H1 (cell line): ENCODE results near the gene THOC6. TPM values are rescaled to one million over a fixed set of nuclear protein-coding genes. Genes with fewer than 3 reads are reported as not detected.
A peak's percentile ranks its signal among the peaks of the same experiment; 100 is the strongest.

Experiments
- CTCF ChIA-PET: fragments of 300-600 bp; sonication (Branson Sonifier 250); formaldehyde crosslinking; loops from one replicate; lab custom pipeline; 2021; ENCODE audit not compliant: partially characterized antibody; lab: Charles Lee
- POLR2A ChIA-PET: fragments of 300-600 bp; sonication (Branson Sonifier 250); formaldehyde crosslinking; loops from one replicate; lab custom pipeline; 2021; ENCODE audit warnings: inconsistent platforms; ENCODE audit not compliant: partially characterized antibody; lab: Charles Lee
- DNase-seq, 2 experiments: peaks; one replicate each; pipeline versions ENCODE4 v3.0.0 to v3.0.0-alpha.2; 2010 to 2022; ENCODE audit warnings: low spot score in 2 of 2, low read depth in 1 of 2, mixed read lengths in 1 of 2
- FAIRE-seq: peaks from 2 replicates; lab custom pipeline; 2011; peaks lifted over from hg19 to GRCh38; lab: Jason Lieb, UNC
- H2AFZ ChIP-seq: 2 replicates; pipeline ENCODE4 v1.8.1; 2012; ENCODE audit warnings: low read length, inconsistent platforms
- H2AK5ac ChIP-seq: 2 replicates; pipeline ENCODE4 v1.6.1; 2013; ENCODE audit warnings: low read depth, low read length
- H2BK120ac ChIP-seq: replicated peaks from 2 replicates; pipeline ENCODE3; 2013; ENCODE audit warnings: low read depth, low read length, inconsistent platforms
- H2BK12ac ChIP-seq: 2 replicates; pipeline ENCODE4 v1.6.1; 2013; ENCODE audit warnings: low read depth, low read length
- H2BK15ac ChIP-seq: 2 replicates; pipeline ENCODE4 v1.6.1; 2013; ENCODE audit warnings: low read length
- H2BK20ac ChIP-seq: 2 replicates; pipeline ENCODE4 v1.6.1; 2013; ENCODE audit warnings: low read length
- H2BK5ac ChIP-seq: 2 replicates; pipeline ENCODE4 v1.6.1; 2013; ENCODE audit warnings: low read depth, low read length
- H3K14ac ChIP-seq: 2 replicates; pipeline ENCODE4 v1.6.1; 2013; ENCODE audit warnings: inconsistent platforms; ENCODE audit not compliant: insufficient read length
- H3K18ac ChIP-seq: 2 replicates; pipeline ENCODE4 v1.6.1; 2013; ENCODE audit warnings: low read length; ENCODE audit errors: extremely low read depth
- H3K23ac ChIP-seq: 2 replicates; pipeline ENCODE4 v1.6.1; 2013; ENCODE audit warnings: inconsistent platforms; ENCODE audit not compliant: insufficient read length
- H3K23me2 ChIP-seq: 2 replicates; pipeline ENCODE4 v1.6.1; 2013; ENCODE audit warnings: low read depth, low read length
- H3K27ac ChIP-seq: 2 replicates; pipeline ENCODE4 v1.6.1; 2011; ENCODE audit warnings: low read depth, low read length, inconsistent platforms
- H3K27me3 ChIP-seq, 4 experiments: replicated peaks in 1 of 4; 1 replicate in 1 of 4; 2 replicates in 3 of 4; pipeline versions ENCODE4 v1.6.1 to v1.8.1; 2011 to 2013; ENCODE audit warnings: low read length in 3 of 4, mild to moderate bottlenecking in 3 of 4, inconsistent platforms in 2 of 4, mixed read lengths in 2 of 4, moderate library complexity in 1 of 4; ENCODE audit not compliant: control insufficient read depth in 3 of 4, insufficient read depth in 3 of 4; ENCODE audit errors: extremely low read depth in 1 of 4
- H3K36me3 ChIP-seq, 4 experiments: 2 replicates each; pipeline versions ENCODE4 v1.6.1 to v1.8.1; 2011 to 2013; ENCODE audit warnings: mild to moderate bottlenecking in 4 of 4, low read length in 3 of 4, moderate library complexity in 2 of 4, control low read depth in 1 of 4, inconsistent platforms in 1 of 4; ENCODE audit not compliant: insufficient read depth in 4 of 4, control insufficient read depth in 2 of 4
- H3K4ac ChIP-seq: replicated peaks from 2 replicates; pipeline ENCODE3; 2013; ENCODE audit warnings: low read length, low read depth, mixed read lengths, inconsistent platforms; ENCODE audit not compliant: insufficient read length
- H3K4me1 ChIP-seq, 4 experiments: replicated peaks in 1 of 4; 1 replicate in 1 of 4; 2 replicates in 3 of 4; pipeline versions ENCODE4 v1.6.1 to v1.8.1; 2011 to 2013; ENCODE audit warnings: low read length in 3 of 4, inconsistent platforms in 2 of 4, mixed read lengths in 1 of 4; ENCODE audit not compliant: insufficient read depth in 4 of 4, control insufficient read depth in 3 of 4
- H3K4me2 ChIP-seq, 2 experiments: 2 replicates each; pipeline versions ENCODE4 v1.6.1 to v1.8.1; 2011 to 2013; ENCODE audit warnings: low read depth in 2 of 2, low read length in 2 of 2, control low read depth in 1 of 2, inconsistent platforms in 1 of 2, mild to moderate bottlenecking in 1 of 2; ENCODE audit not compliant: insufficient read depth in 1 of 2
- H3K4me3 ChIP-seq, 4 experiments: fragments of 200-600, 300-600 bp in 1 of 4; sonication (generic), shearing (Covaris generic), sonication (Bioruptor Twin) in 1 of 4; 2 replicates each; pipeline versions ENCODE4 v1.5.1 to v1.8.1; 2011 to 2016; ENCODE audit warnings: low read length in 4 of 4, low read depth in 3 of 4, control low read depth in 2 of 4, inconsistent platforms in 2 of 4, mild to moderate bottlenecking in 2 of 4, mixed read lengths in 1 of 4, moderate library complexity in 1 of 4; ENCODE audit not compliant: insufficient read depth in 2 of 4; ENCODE audit errors: extremely low read depth in 1 of 4
- H3K56ac ChIP-seq: replicated peaks from 2 replicates; pipeline ENCODE3; 2013; ENCODE audit warnings: low read depth, mild to moderate bottlenecking, mixed read lengths, low read length, inconsistent platforms; ENCODE audit not compliant: insufficient read length
- H3K79me1 ChIP-seq: 2 replicates; pipeline ENCODE4 v1.6.1; 2013; ENCODE audit warnings: low read depth, low read length, control low read depth
- H3K79me2 ChIP-seq, 2 experiments: 2 replicates each; pipeline versions ENCODE4 v1.6.1 to v1.8.1; 2012 to 2013; ENCODE audit warnings: low read length in 2 of 2, mild to moderate bottlenecking in 2 of 2, inconsistent platforms in 1 of 2; ENCODE audit not compliant: insufficient read depth in 2 of 2, control insufficient read depth in 1 of 2
- H3K9ac ChIP-seq, 4 experiments: replicated peaks in 1 of 4; 1 replicate in 1 of 4; 2 replicates in 3 of 4; pipeline versions ENCODE4 v1.6.1 to v1.8.1; 2011 to 2013; ENCODE audit warnings: low read depth in 3 of 4, low read length in 3 of 4, control low read depth in 2 of 4, mild to moderate bottlenecking in 2 of 4, moderate library complexity in 2 of 4, inconsistent platforms in 1 of 4; ENCODE audit errors: extremely low read depth in 1 of 4
- H3K9me3 ChIP-seq, 2 experiments: 2 replicates each; pipeline versions ENCODE4 v1.6.1 to v1.8.1; 2012 to 2013; ENCODE audit warnings: mild to moderate bottlenecking in 2 of 2, moderate library complexity in 2 of 2, control low read depth in 1 of 2, inconsistent platforms in 1 of 2, low read depth in 1 of 2, low read length in 1 of 2, mixed read lengths in 1 of 2; ENCODE audit not compliant: insufficient read depth in 2 of 2
- H4K20me1 ChIP-seq, 2 experiments: replicated peaks in 1 of 2; 2 replicates each; pipeline versions ENCODE3 to v1.8.1; 2011 to 2013; ENCODE audit warnings: inconsistent platforms in 2 of 2, low read length in 2 of 2, mild to moderate bottlenecking in 1 of 2; ENCODE audit not compliant: insufficient read depth in 2 of 2, control insufficient read depth in 1 of 2
- H4K5ac ChIP-seq: 2 replicates; pipeline ENCODE4 v1.6.1; 2013; ENCODE audit warnings: low read length, low read depth, mixed read lengths, inconsistent platforms; ENCODE audit not compliant: insufficient read length
- H4K8ac ChIP-seq: 2 replicates; pipeline ENCODE4 v1.8.0; 2013; ENCODE audit warnings: mild to moderate bottlenecking, moderate library complexity, low read length, inconsistent platforms; ENCODE audit not compliant: insufficient read depth; ENCODE audit errors: extremely low read depth
- H4K91ac ChIP-seq: replicated peaks from 2 replicates; pipeline ENCODE3; 2013; ENCODE audit warnings: low read length, mixed read lengths, inconsistent platforms; ENCODE audit not compliant: insufficient read length
- EP300 ChIP-seq, 2 experiments: IDR thresholded peaks; 1 replicate in 1 of 2; 2 replicates in 1 of 2; pipeline ENCODE4 v1.6.1; 2011 to 2012; ENCODE audit warnings: low read depth in 2 of 2, low read length in 2 of 2, mild to moderate bottlenecking in 2 of 2, borderline replicate concordance in 1 of 2, inconsistent platforms in 1 of 2, moderate library complexity in 1 of 2
- MAFK ChIP-seq: IDR thresholded peaks from 2 replicates; pipeline ENCODE4 v1.6.1; 2012; ENCODE audit warnings: low read depth, mild to moderate bottlenecking, improper control_type of control experiment, low read length
- NRF1 ChIP-seq: IDR thresholded peaks from 2 replicates; pipeline ENCODE4 v1.6.1; 2011; ENCODE audit warnings: mild to moderate bottlenecking, low read depth, low read length, improper control_type of control experiment
- PHF8 ChIP-seq: fragments of 200-600 bp; sonication (generic); conservative IDR thresholded peaks from 2 replicates; pipeline ENCODE4 v1.7.1; 2012; ENCODE audit warnings: low read depth, mild to moderate bottlenecking, inconsistent platforms, low read length, moderate library complexity
- POU5F1 ChIP-seq: IDR thresholded peaks from 2 replicates; pipeline ENCODE4 v1.6.1; 2011; ENCODE audit warnings: low read depth, mild to moderate bottlenecking, low read length, moderate library complexity
- RBBP5 ChIP-seq: IDR thresholded peaks from 2 replicates; pipeline ENCODE4 v1.7.1; 2012; ENCODE audit warnings: low read depth, mild to moderate bottlenecking, inconsistent platforms, low read length, moderate library complexity, borderline replicate concordance
- SIRT6 ChIP-seq: IDR thresholded peaks from one replicate; pipeline ENCODE4 v1.7.1; 2012; ENCODE audit warnings: low read length, inconsistent platforms
- SUZ12 ChIP-seq: fragments of 200-600 bp; sonication (generic); IDR thresholded peaks from 2 replicates; pipeline ENCODE4 v1.6.1; 2012; ENCODE audit warnings: mild to moderate bottlenecking, inconsistent platforms, low read length, moderate library complexity, mixed read lengths
- WGBS, 2 experiments: shearing (Covaris generic) in 1 of 2; methylation state at CpG; one replicate each; pipeline versions ENCODE4 v1.1.6 to v1.1.7; 2013 to 2015; ENCODE audit warnings: low lambda C conversion rate in 2 of 2, mixed read lengths in 2 of 2, inconsistent platforms in 1 of 2, low coverage in 1 of 2, missing lambda C conversion rate in 1 of 2; ENCODE audit not compliant: insufficient replicate concordance in 2 of 2, insufficient coverage in 1 of 2, insufficient read length in 1 of 2; ENCODE audit errors: extremely low coverage in 1 of 2, missing lambda C conversion rate in 1 of 2; 5-methylcytosine and 5-hydroxymethylcytosine counted together
- polyA plus RNA-seq, 7 experiments: library from polyadenylated mRNA; depleted of rRNA in 3 of 7; stranded (reverse) in 5 of 7; unstranded in 2 of 7; fragments of >200 nt in 5 of 7; fragments of 200-250 nt in 2 of 7; gene quantifications; 1 replicate in 5 of 7; 2 replicates in 1 of 7; 4 replicates in 1 of 7; pipeline versions ENCODE4 v1.2.1 to v1.2.3, GENCODE V29; 2011 to 2013; ENCODE audit warnings: missing spikeins in 2 of 7, mixed read lengths in 2 of 7
- total RNA-seq: library from RNA; stranded (reverse); fragmentation: NEBNext Ultra II Directional; extraction: Animal tissue kit (Norgen Biotek cat#: 25700); gene quantifications from 2 replicates; pipeline ENCODE4 v1.2.1, GENCODE V29; 2021

The THOC6 gene
- total and polyA plus RNA-seq, 2 of the 8 experiments (the other 6 are each of a cell fraction or from before 2014, with no cell fraction given): 78.5 to 111 TPM

DNA sequence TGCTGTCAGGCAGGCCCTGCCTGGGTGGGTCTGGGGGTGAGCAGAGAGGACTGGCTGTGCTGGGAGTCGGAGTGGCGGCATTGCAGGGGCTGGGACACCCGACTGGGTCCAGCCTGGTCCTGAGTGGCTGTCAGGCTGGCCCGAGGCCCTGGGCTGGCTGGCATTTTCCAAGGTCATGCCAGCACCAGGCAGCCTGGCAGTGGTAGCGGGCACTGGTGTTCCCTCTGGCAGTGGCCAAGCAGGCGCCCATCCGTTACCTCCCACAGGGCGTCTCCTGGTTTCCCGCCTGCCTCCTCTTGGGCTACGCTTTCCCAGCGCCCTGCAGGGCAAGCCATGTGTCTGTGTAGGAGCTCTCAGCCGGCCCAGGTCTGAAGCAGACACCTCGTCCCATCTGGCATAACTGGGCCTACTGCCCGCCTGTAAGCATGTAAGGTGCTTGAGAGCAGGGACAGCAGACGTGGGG is 37.9 kb upstream of the THOC6 start:
- FAIRE-seq (no peak), DNase-seq (no peak)
- H3K79me1 ChIP-seq: no peaks in the 10 kb centered on the region
- CTCF ChIA-PET: interaction anchor here (0.9 to 2.7 kb wide), 10 partner anchors 9 to 45 kb away, joined by 3 to 12 read pairs (median 4); partner anchors contain the start of genes PAQR4 and TNFRSF12A
- no peak overlapping the region for H3K4me2 ChIP-seq
- H3K18ac ChIP-seq: peak overlapping the region; percentile 32; the same call in 1 of the 2 replicates
- no peak overlapping the region for H3K23ac ChIP-seq
- no peak overlapping the region for H4K91ac ChIP-seq
- H3K14ac ChIP-seq: no peak overlapping the region
- POLR2A ChIA-PET: interaction anchor here (1.2 to 15.2 kb wide), 6 partner anchors 11 to 70 kb away, joined by 3 to 200 read pairs (median 8); partner anchors contain the start of genes CLDN6, HCFC1R1, THOC6 and TNFRSF12A
- no peaks in the 10 kb centered on the region for H3K36me3 ChIP-seq
- no peak overlapping the region for H2BK12ac ChIP-seq
- no peaks in the 10 kb centered on the region for H4K20me1 ChIP-seq
- H2AFZ ChIP-seq: no peak overlapping the region
- peak overlapping the region; percentile 3 for H4K8ac ChIP-seq
- TF ChIP-seq SIRT6 (no peak), EP300 (IDR thresholded peaks at IDR 0.05; ENCODE audit: borderline replicate concordance in 1 of 2, low read depth in 2 of 2, low read length in 2 of 2) (no peak), RBBP5 (no peak), MAFK (no peak), POU5F1 (no peak), PHF8 (no peak), NRF1 (no peak), SUZ12 (no peak)
- TF ChIP-seq, all 59 proteins: peak for 0
- H4K5ac ChIP-seq: no peak overlapping the region
- no peak overlapping the region for H3K56ac ChIP-seq
- H3K23me2 ChIP-seq: peaks cover 2% of the 10 kb centered on the region; the same call in 1 of the 2 replicates
- H2BK120ac ChIP-seq: no peak overlapping the region
- 91% methylated on average over 15 of the region's 15 CpGs; no CpG with 5 or more reads in 1 of the 2 experiments for WGBS, 2 experiments
- H2BK20ac ChIP-seq: no peak overlapping the region
- H2BK15ac ChIP-seq: no peak overlapping the region; the same call in 1 of the 2 replicates
- no peak overlapping the region for H3K27ac ChIP-seq
- H3K4ac ChIP-seq: peak overlapping the region; percentile 67
- no peaks in the 10 kb centered on the region; a peak in 1 of 7 replicates for H3K27me3 ChIP-seq
- no peak overlapping the region for H2BK5ac ChIP-seq
- no peak overlapping the region for H3K9ac ChIP-seq
- H3K79me2 ChIP-seq: no peaks in the 10 kb centered on the region
- peaks cover 3 to 34% (median 27%) of the 10 kb centered on the region in 4 experiments for H3K4me1 ChIP-seq
- H3K9me3 ChIP-seq: no peaks in the 10 kb centered on the region
- no peak overlapping the region for H3K4me3 ChIP-seq
- H2AK5ac ChIP-seq: no peak overlapping the region
